ENCODE results near the gene TOR3A.
"Not testable (repeated sequence)": the region's sequence is repeated elsewhere in the genome, so short reads cannot be mapped to it uniquely, and the experiment has no call there.

TOR3A gene

GRCh38 chr1:179104611-179105250 lies 22.9 kb downstream of the TOR3A start:
- DNase-seq (ENCODE audit: extremely low read depth in 1 of 2, low read depth in 1 of 2): no peak

- no peak for DNase-seq (ENCODE audit: extremely low read depth in 1 of 2, low read depth in 1 of 2)
Observed at GRCh38 chr1:179105393-179105792, 23.5 kb downstream of the TOR3A start.

DNA sequence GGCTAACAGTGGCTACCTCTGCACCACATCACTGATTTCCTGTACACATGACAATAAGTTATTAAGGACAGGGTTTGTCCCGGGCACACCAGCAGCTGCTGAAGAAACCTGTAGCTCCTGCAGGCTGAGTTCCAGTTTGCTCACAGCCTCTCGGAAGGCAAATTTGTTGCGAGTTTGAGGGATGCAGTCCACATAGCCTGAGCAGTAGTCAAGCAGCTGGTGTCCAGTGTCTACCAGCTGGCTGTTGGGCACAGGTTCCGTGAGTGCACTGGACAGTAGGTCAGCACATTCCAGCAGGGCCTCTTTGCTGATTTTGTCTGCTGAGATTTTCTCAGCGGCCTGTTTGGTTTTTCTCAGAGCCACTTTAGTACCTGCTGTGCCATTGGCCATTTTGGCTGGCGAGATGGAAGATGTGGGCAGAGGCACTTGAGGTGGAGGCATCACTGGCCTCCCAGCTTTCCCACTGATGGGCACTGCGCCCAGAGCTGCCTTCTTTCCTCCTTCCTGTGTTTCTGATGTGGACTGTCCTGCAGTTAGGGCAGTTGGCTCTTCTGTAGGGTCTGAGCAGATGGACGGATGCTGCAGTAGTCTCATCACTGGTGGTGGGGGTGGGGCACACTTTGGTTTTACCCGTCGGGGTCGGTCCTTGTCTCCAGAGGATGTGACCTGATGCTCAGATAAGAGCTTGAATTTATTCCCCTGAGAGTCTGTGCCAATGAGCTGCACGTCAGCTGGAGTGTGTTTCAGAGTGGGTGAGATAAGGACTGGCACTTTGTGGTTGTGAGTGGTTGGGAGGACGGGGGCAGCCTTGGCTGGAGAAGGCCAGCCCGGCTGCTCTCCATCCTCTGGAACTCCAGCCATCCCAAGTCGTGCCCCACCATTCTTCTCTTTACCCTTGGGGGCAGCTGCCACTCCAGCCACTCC lies 26.1 kb downstream of the TOR3A start:
- DNase-seq (ENCODE audit: extremely low read depth in 1 of 2, low read depth in 1 of 2): no peak

GRCh38 chr1:179108644-179109043 lies 26.8 kb downstream of the TOR3A start:
- no peak for DNase-seq (ENCODE audit: extremely low read depth in 1 of 2, low read depth in 1 of 2)

DNA sequence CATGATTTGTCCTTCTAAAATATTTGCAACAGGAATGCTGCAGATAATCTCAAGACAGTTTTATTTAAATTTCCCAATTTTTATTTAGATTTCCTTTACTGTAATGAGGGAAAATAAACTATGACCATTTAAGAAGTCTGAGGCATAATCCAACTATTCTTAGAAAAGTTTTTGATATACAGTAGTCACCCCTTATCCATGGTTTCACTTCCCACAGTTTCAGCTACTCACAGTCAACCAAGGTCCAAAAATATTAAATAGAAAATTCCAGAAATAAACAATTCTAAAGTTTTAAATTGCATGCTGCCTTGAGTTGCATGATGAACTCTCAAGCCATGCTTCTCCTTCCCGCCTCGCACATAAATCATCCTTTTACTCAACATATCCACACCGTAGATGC lies 33.3 kb downstream of the TOR3A start:
- no peak for DNase-seq (ENCODE audit: extremely low read depth in 1 of 2, low read depth in 1 of 2)

DNA sequence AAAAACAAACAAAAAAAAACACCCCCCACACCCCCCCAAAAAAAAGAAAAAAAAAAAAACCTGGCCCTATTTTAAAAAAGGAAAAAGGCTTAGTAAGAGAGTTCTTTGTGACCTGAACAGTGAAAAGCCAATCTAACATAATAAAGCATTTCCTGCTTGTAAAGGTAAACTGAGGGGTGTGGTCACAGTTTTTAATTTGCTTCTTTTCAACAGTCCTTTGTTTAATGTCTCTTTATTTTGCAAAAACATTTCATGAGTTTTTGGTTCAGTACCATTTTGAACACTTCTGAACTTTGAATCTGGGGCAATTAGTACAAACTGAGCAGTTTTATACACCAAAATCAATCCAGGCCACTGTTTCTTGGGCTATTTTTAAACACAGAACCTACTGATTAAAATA lies 37.6 kb downstream of the TOR3A start:
- DNase-seq (ENCODE audit: extremely low read depth in 1 of 2, low read depth in 1 of 2): no peak

GRCh38 chr1:179120736-179121135 lies 38.9 kb downstream of the TOR3A start:
- DNase-seq (ENCODE audit: extremely low read depth in 1 of 2, low read depth in 1 of 2): no peak

GRCh38 chr1:179121159-179121938 lies 39.5 kb downstream of the TOR3A start:
- no peak for DNase-seq (ENCODE audit: extremely low read depth in 1 of 2, low read depth in 1 of 2)

DNA sequence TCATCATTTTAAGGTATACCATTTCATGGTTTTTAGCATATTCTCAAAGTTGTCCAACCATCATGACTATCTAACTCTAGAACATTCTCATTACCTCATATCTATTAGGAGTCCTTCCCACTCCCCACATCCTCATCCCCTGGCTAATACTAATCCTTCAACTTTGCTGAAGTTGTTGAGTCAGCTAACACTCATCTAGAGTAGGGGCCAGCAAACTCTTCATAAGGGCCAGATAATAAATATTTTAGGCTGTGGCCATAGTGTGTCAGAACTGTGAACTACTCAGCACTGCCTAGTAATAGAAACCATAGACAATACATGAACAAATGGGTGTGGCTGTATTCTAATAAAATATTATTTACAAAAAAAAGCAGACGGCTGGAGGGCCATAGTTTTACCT lies 43.0 kb downstream of the TOR3A start:
- DNase-seq (ENCODE audit: extremely low read depth in 1 of 2, low read depth in 1 of 2): no peak

DNA sequence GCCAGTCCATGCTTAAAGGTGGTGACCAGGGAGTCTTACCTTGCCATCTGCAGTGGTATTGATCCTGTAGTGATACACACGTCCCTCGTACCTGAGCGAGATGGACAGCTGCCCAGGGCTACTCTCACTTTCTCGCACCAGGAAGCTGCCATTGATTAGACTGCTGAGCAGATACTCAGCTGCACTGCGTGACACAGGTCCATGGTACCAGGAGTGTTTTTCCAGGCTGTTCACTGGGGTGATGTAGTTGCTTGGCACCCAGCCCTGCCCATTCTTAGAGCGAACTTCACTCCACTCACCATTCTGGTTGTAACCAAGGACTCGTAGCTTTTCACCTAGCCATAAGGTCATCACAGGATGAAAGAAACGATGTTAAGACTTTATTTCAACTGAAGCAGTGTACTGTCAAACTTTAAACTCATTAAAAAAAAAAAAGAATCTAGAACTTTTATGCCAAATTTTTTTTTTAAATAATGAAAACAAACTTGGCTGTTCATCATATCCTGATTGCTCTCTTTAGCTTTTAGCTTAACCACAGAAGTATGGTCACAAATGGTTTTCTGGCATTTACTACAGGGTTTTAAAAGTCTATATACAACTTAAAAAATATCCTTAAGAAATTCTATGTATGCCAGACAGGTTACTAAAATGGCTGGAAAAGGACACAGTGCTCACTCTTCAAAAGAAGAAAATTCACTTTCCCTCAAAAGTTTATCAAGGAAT lies 44.6 kb downstream of the TOR3A start:
- no peak for DNase-seq (ENCODE audit: extremely low read depth in 1 of 2, low read depth in 1 of 2)

GRCh38 chr1:179127163-179127895 lies 45.5 kb downstream of the TOR3A start:
- DNase-seq (ENCODE audit: extremely low read depth in 1 of 2, low read depth in 1 of 2): no peak

DNA sequence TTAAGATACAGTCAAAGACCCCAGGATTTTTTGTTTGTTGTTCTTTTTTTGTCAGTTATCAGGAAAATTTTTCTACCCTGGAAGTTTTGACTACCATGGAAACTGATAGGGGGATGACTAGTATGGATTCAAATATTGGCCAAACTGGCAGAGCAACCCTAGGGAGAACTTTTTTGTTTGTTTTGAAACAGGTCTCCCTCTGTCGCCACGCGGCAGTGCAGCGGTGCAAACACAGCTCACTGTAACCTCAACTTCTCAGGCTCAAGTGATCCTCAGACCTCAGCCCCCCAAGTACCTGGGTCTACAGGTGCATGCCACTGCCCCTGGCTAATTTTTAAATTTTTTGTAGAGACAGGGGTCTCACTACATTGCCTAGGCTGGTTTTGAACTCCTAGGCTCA lies 46.6 kb downstream of the TOR3A start:
- DNase-seq (ENCODE audit: extremely low read depth in 1 of 2, low read depth in 1 of 2): no peak

DNA sequence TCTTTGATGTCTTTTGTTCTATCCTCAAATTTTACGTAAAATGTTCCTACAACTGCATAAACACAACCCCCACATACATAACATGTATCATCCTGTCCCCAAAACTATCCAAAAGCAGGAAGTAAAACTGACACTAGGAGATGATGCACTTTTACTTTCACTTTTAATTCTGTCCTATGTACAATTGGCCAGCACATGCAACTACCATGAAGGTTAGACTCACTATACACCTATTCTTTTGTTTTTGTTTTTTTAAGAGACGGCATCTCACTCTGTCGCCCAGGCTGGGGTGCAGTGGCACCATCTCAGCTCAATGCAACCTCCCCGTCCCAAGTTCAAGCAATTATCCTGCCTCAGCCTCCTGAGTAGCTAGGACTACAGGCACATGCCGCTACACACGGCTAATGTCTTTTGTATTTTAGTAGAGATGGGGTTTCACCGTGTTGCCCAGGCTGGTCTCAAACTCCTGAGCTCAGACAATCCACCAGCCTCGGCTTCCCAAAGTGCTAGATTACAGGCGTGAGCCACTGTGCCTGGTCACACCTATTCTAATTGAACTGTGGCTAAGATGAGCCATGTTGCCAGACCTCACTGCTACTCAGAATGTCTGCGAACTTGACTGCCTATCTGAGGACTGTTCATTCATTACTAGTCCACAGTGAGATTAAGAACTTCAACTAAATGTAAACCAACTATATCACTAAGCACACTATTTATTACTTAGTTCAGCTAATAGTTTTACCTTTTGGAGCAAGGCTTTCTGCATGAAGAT lies 48.0 kb downstream of the TOR3A start:
- DNase-seq (ENCODE audit: extremely low read depth in 1 of 2, low read depth in 1 of 2): no peak

DNA sequence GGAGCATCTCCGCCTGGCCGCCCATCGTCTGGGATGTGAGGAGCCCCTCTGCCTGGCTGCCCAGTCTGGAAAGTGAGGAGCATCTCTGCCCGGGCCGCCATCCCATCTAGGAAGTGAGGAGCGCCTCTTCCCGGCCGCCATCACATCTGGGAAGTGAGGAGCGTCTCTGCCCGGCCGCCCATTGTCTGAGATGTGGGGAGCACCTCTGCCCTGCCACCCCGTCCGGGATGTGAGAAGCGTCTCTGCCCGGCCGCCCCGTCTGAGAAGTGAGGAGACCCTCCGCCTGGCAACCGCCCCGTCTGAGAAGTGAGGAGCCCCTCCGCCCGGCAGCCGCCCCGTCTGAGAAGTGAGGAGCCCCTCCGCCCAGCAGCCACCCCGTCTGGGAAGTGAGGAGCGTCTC lies 53.3 kb downstream of the TOR3A start:
- not testable (repeated sequence) for DNase-seq (ENCODE audit: extremely low read depth in 1 of 2, low read depth in 1 of 2)

- not testable (repeated sequence) for DNase-seq (ENCODE audit: extremely low read depth in 1 of 2, low read depth in 1 of 2)
Observed at GRCh38 chr1:179135707-179136106, 53.8 kb downstream of the TOR3A start.

DNA sequence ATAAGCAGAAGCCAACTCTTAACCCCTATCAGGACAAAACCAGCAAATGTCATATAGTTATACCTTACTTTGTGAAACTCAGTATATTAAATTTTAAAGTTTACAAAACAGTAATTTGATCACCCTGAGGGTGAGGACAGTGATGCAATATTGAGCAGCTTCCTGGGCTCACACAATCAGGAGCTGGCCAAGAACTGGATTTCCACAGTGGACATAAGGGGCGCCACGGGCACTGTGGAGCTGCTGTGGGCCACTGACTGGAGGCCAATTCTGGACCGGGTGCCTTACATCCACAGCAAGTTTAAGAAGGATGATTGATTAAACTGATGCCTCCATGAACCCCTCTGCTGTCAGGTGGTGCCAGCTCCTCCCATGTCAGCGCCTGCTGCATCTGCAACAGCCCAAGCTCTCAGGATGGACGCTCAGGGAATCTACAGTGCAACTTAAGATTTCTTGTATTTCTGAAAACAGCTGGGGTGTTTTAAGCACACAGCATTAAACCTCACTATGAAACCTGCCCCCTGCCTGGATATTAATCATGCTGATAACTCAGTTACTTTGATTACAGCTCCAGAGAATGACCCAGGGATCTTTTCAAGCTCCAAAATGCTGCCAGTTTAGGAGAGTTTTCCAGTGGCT lies 55.9 kb downstream of the TOR3A start:
- DNase-seq (ENCODE audit: extremely low read depth in 1 of 2, low read depth in 1 of 2): no peak

DNA sequence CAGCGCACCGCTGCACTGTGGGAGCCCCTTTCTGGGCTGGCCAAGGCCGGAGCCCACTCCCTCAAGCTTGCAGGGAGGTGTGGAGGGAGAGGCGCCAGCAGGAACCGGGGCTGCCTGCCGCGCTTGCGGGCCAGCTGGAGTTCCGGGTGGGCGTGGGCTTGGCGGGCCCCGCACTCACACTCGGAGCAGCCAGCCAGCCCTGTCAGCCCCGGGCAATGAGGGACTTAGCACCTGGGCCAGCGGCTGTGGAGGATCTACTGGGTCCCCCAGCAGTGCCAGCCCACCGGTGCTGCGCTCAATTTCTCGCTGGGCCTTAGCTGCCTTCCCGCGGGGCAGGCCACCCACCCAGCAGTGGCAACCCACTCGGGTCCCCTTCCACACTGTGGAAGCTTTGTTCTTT lies 56.9 kb downstream of the TOR3A start:
- DNase-seq (ENCODE audit: extremely low read depth in 1 of 2, low read depth in 1 of 2): not testable (repeated sequence)

DNA sequence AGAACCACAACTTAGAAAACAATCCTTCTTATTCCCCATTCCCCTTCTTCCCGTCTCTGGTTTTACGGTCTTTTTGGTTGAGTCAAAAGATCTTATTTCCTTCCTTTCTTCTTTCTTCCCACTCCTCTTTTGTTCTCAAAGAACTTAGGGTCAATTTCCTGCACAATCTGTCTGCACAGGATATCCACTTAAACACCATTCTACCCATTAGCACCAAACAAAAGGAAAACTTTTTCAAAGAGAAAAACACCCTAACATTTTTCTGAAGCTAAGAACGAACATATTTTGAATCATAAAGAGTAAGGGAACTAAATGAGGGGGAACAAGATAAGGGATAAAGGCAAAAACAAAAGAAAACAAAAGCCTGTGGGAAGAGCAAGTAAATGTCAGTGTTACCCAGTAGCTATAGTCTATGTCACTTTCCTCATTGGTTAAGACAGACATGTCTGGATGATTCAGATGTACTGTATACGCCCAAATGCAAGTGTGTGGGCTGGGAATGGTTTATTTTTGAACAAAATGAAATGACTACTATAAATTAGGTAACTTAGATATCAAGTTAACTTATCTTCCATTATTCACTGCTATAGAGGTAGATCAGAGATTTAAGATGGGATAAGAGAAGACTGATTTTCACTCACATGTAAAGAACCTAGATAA lies 59.9 kb downstream of the TOR3A start:
- no peak for DNase-seq (ENCODE audit: extremely low read depth in 1 of 2, low read depth in 1 of 2)

Data from activated CD8-positive, alpha-beta memory T cell treated with anti-CD3 and anti-CD28 coated beads for 1 hour (primary cell).